Nasal cavity respiratory epithelium epithelial cell of viscerocranial mucosa (primary cell): ENCODE data around the gene EDC4. TPM values are rescaled to one million over a fixed set of nuclear protein-coding genes. Genes with fewer than 3 reads are reported as not detected.

Experiments
- total RNA-seq: library from RNA; depleted of rRNA; stranded (reverse); fragments of >200 nt; gene quantifications from 2 replicates; pipeline ENCODE4 v1.2.3, GENCODE V29; 2014

The EDC4 gene
- total RNA-seq = 36.6 and 71.5 TPM in 2 replicates

DNA sequence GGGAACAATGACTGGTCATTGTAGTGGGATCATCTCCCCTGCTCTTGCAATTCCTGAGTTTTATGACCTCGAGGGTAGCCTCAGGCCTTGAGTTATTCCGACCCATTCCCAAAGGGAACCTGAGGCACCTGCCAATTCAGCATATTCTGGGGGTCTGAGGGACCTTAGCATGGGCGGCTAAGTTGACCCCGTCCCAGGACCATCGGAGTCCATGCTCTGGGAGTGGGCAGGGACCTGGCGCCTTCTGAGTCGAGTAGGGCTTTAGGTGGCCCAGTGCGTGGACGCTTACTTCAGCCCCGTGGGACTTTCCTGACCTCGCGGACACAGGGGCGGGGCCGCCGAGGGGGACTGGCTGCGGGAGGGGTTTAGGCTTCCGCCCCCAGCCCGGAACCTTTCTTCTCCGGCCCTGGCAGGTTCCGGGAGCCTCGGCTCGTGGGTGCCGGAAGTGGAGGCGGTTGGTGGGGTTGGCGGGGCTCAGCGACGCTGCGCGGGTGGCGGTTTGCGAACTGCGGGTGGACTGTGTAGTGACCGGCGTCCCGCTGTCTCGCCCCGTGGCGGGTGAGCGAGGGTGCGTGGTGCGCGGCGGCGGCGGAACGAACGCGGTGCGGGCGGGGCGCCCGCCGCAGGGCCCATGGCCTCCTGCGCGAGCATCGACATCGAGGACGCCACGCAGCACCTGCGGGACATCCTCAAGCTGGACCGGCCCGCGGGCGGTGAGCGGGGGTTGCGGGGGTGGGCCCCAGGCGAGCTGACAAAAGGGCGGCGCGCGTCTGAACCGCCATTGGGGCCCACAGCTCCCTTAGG lies at the start of gene EDC4:
Gene EDC4 (plus strand): TSS at position 422 of the 804 bp plus-strand sequence. CDS start 210 bp downstream, at position 632.

DNA sequence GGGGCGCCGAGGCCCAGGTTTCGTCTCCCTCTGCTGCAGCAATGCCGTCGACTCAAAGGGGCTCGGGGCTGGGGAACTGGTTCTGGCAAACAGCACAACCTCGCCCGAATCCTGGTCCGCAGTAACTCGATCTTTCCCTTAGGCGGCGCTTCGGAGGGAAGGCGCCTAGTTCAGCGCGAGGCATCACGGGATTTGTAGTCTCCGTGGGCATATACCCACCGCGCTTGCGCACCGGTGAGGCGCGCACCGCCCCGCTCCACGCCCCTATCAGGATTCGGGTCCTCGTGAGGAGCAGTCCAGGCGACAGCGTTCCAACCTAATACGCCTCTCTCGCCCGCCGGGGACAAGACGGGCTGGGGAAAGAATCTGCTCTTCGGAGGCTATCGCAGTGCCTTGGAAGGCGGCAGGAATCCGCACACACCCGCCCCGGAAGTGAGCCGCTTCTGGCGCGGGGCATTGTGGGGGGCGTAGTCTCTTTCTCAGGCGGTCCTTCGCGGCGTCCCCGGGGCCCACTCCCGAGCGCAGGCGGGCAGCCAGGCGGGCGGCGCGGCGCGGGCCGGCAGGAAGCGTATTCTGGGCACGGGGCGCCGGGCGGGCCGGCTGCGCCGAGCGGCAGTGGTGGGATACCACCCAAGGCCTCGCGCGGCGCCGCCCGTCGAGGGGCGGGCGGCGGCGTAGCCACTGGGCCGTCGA lies 30.9 kb upstream of the EDC4 start, which contains the start of gene THAP11:
Gene THAP11 (plus strand): TSS at position 505 of the 693 bp plus-strand sequence. CDS start 235 bp downstream, outside the sequence.

GRCh38 chr16:67846320-67847063 lies 26.4 kb upstream of the EDC4 start, which contains the start of gene NUTF2:
TSS of gene NUTF2 (plus strand) at chr16:67846933. CDS start at chr16:67865131, 18,198 bp downstream.

GRCh38 chr16:67847064-67847861 lies 25.6 kb upstream of the EDC4 start, which contains the start of gene CENPT:
TSS of gene CENPT (minus strand) at chr16:67847693. CDS start at chr16:67833859, 13,834 bp downstream.

GRCh38 chr16:67884684-67885083 lies 11.8 kb downstream of the EDC4 start, which contains the start of gene NRN1L:
TSS of gene NRN1L (plus strand) at chr16:67884885. CDS start at chr16:67884904, 19 bp downstream.

GRCh38 chr16:67892899-67893742 lies 20.3 kb downstream of the EDC4 start, which contains the start of gene PSKH1:
TSS of gene PSKH1 (plus strand) at chr16:67893254. CDS start at chr16:67908750, 15,496 bp downstream.

Other genes with a start within 250 kb of the EDC4 start
- gene CARMIL2, start 227.9 kb upstream of the EDC4 start, total RNA-seq = under 0.01 and 0.07 TPM in 2 replicates
- gene ACD, start 212.8 kb upstream of the EDC4 start, total RNA-seq = 10.3 and 13.8 TPM in 2 replicates
- 0.57 and 5.8 TPM in 2 replicates for gene PARD6A, start 212.1 kb upstream of the EDC4 start, total RNA-seq
- 13.2 and 17.4 TPM in 2 replicates for gene ENKD1, start 206.3 kb upstream of the EDC4 start, total RNA-seq
- gene C16orf86, start 206.2 kb upstream of the EDC4 start, total RNA-seq = 0.34 and 0.85 TPM in 2 replicates
- gene GFOD2, start 153.7 kb upstream of the EDC4 start, total RNA-seq = 15.4 and 23.6 TPM in 2 replicates
- gene RANBP10, start 66.5 kb upstream of the EDC4 start, total RNA-seq = 3.8 and 9.8 TPM in 2 replicates
- gene TSNAXIP1, start 66.2 kb upstream of the EDC4 start, total RNA-seq = 0.50 TPM in 1 of 2 replicates, not detected in the other
- gene THAP11, start 30.7 kb upstream of the EDC4 start, total RNA-seq = 29.0 and 34.7 TPM in 2 replicates
- 140 and 141 TPM in 2 replicates for gene NUTF2, start 26.1 kb upstream of the EDC4 start, total RNA-seq
- 10.3 and 16.2 TPM in 2 replicates for gene CENPT, start 25.4 kb upstream of the EDC4 start, total RNA-seq
- 0.21 and 0.34 TPM in 2 replicates for gene NRN1L, start 11.8 kb downstream of the EDC4 start, total RNA-seq
- 9.6 and 28.2 TPM in 2 replicates for gene PSKH1, start 20.2 kb downstream of the EDC4 start, total RNA-seq
- gene CTRL, start 58.8 kb downstream of the EDC4 start, total RNA-seq = 0.21 and 0.34 TPM in 2 replicates
- gene PSMB10, start 63.8 kb downstream of the EDC4 start, total RNA-seq = 16.1 and 16.8 TPM in 2 replicates
- gene LCAT, start 71.1 kb downstream of the EDC4 start, total RNA-seq = 1.7 and 4.6 TPM in 2 replicates
- gene SLC12A4, start 95.6 kb downstream of the EDC4 start, total RNA-seq = 31.1 and 41.5 TPM in 2 replicates
- gene DPEP3, start 107.4 kb downstream of the EDC4 start, total RNA-seq = not detected in 2 replicates
- gene DPEP2, start 126.4 kb downstream of the EDC4 start, total RNA-seq = not detected in 2 replicates
- not detected in 2 replicates for gene DPEP2NB, start 142.9 kb downstream of the EDC4 start, total RNA-seq
- gene DDX28, start 150.2 kb downstream of the EDC4 start, total RNA-seq = 13.2 and 18.1 TPM in 2 replicates
- gene DUS2, start 150.2 kb downstream of the EDC4 start, total RNA-seq = 23.3 and 24.6 TPM in 2 replicates
- gene NFATC3, start 212.3 kb downstream of the EDC4 start, total RNA-seq = 11.6 and 16.2 TPM in 2 replicates